HepG2 (cell line): ENCODE results near the gene DCDC2C.

Source experiments
- HNRNPK ChIP-seq: fragments of 200-400 bp; formaldehyde crosslinking; IDR thresholded peaks from 2 replicates; pipeline ENCODE4 v1.6.1; 2018; ENCODE audit warnings: low read length, low read depth, moderate library complexity, mild to moderate bottlenecking; ENCODE audit not compliant: poor library complexity, severe bottlenecking
- MATR3 ChIP-seq: sonication (generic); formaldehyde crosslinking; IDR thresholded peaks from 2 replicates; pipeline ENCODE4 v1.4.0; 2020; ENCODE audit warnings: missing genetic modification reagents
- NFE2L2 ChIP-seq: fragments of 150-350 bp; IDR thresholded peaks from 2 replicates; pipeline ENCODE4 v1.6.1; 2014; ENCODE audit warnings: low read length
- POLR2AphosphoS5 ChIP-seq: IDR thresholded peaks from 2 replicates; pipeline ENCODE4 v1.6.1; 2012; ENCODE audit warnings: low read depth, low read length
- SNAPC2 ChIP-seq: sonication (generic); formaldehyde crosslinking; IDR thresholded peaks from 2 replicates; pipeline ENCODE4 v1.8.1; 2022; ENCODE audit warnings: mild to moderate bottlenecking, missing genetic modification reagents
- THYN1 ChIP-seq: sonication (generic); formaldehyde crosslinking; IDR thresholded peaks from 2 replicates; pipeline ENCODE4 v1.8.1; 2023; ENCODE audit warnings: low read depth, mild to moderate bottlenecking, moderate library complexity, missing genetic modification reagents, borderline replicate concordance
- ZFP91 ChIP-seq: sonication (generic); formaldehyde crosslinking; IDR thresholded peaks from 2 replicates; pipeline ENCODE4 v1.9.0; 2022; ENCODE audit warnings: missing genetic modification reagents, mild to moderate bottlenecking, borderline replicate concordance
- ZNF747 ChIP-seq: sonication (generic); formaldehyde crosslinking; IDR thresholded peaks from 2 replicates; pipeline ENCODE4 v1.8.1; 2023; ENCODE audit warnings: missing genetic modification reagents, mild to moderate bottlenecking, borderline replicate concordance
- ZZZ3 ChIP-seq: sonication (generic); formaldehyde crosslinking; IDR thresholded peaks from 2 replicates; pipeline ENCODE4 v1.4.0; 2020; ENCODE audit warnings: missing genetic modification reagents, mild to moderate bottlenecking, borderline replicate concordance

- no peak for TF ChIP-seq NFE2L2
- TF ChIP-seq ZZZ3 (CRISPR knock-in tag): no peak
- TF ChIP-seq POLR2AphosphoS5: no peak
- no peak for TF ChIP-seq ZNF747 (CRISPR knock-in tag)
- no peak for TF ChIP-seq ZFP91 (CRISPR knock-in tag)
- TF ChIP-seq MATR3: no peak
- no peak for TF ChIP-seq SNAPC2 (CRISPR knock-in tag)
- TF ChIP-seq HNRNPK: no peak
- TF ChIP-seq THYN1: no peak
Observed at GRCh38 chr2:3728104-3729054, 25.0 kb downstream of the DCDC2C start.
